Suprapubic skin (tissue), 4 donors: ENCODE measurements around the gene ZNF689. TPM values are rescaled to one million over a fixed set of nuclear protein-coding genes. Genes with fewer than 3 reads are reported as not detected.

Experiments
- DNase-seq, 2 donors: peaks; one replicate each; pipeline ENCODE4 v3.0.0-alpha.2; 2019; ENCODE audit warnings: low spot score in 2 of 2
- H3K27ac ChIP-seq: fragments of 200-600 bp; sonication (generic); one replicate; pipeline ENCODE4 v1.5.1; 2019
- H3K27me3 ChIP-seq: fragments of 200-600 bp; sonication (generic); one replicate; pipeline ENCODE4 v1.5.1; 2019
- H3K36me3 ChIP-seq: fragments of 200-600 bp; sonication (generic); one replicate; pipeline ENCODE4 v1.5.1; 2019
- H3K4me1 ChIP-seq: fragments of 200-600 bp; sonication (generic); one replicate; pipeline ENCODE4 v1.5.1; 2019
- H3K4me3 ChIP-seq: fragments of 200-600 bp; sonication (generic); one replicate; pipeline ENCODE4 v1.5.1; 2019; ENCODE audit warnings: mild to moderate bottlenecking
- H3K9me3 ChIP-seq: fragments of 200-600 bp; sonication (generic); one replicate; pipeline ENCODE4 v1.5.1; 2019
- CTCF ChIP-seq, 2 donors: fragments of 200-600 bp in 1 of 2; fragments of 450-650 bp in 1 of 2; sonication (generic) in 1 of 2; IDR thresholded peaks; one replicate each; pipeline ENCODE4 v1.5.1; 2016 to 2019; ENCODE audit warnings: antibody characterized with exemption in 2 of 2, mild to moderate bottlenecking in 1 of 2, moderate library complexity in 1 of 2
- EP300 ChIP-seq: sonication (generic); formaldehyde crosslinking; IDR thresholded peaks from one replicate; pipeline ENCODE4 v1.6.1; 2017; ENCODE audit warnings: antibody characterized with exemption
- POLR2A ChIP-seq, 2 donors: fragments of 450-650 bp; IDR thresholded peaks; one replicate each; pipeline ENCODE4 v1.6.1; 2017; ENCODE audit warnings: antibody characterized with exemption in 2 of 2, mild to moderate bottlenecking in 2 of 2, moderate library complexity in 2 of 2
- POLR2AphosphoS5 ChIP-seq, 3 donors: sonication (generic); formaldehyde crosslinking; IDR thresholded peaks; one replicate each; pipeline ENCODE4 v1.6.1; 2017; ENCODE audit warnings: antibody characterized with exemption in 3 of 3
- WGBS: methylation state at CpG from one replicate; pipeline ENCODE4 v1.1.5; 2018; 5-methylcytosine and 5-hydroxymethylcytosine counted together
- total RNA-seq, 4 donors: library from RNA; depleted of rRNA; stranded (reverse); fragments of >200 nt; gene quantifications; one replicate each; pipeline ENCODE4 v1.1.0, GENCODE V29; 2016

The ZNF689 gene
- total RNA-seq, 4 donors from 2014 or later = 5.3 to 11.2 (median 6.0) TPM

- Histone ChIP-seq H3K27me3 (no peaks in the 10 kb centered on the region), H3K4me1 (peaks cover 16% of the 10 kb centered on the region), H3K4me3 (no peak overlapping the region), H3K27ac (no peak overlapping the region), H3K36me3 (no peaks in the 10 kb centered on the region), H3K9me3 (no peaks in the 10 kb centered on the region)
- TF ChIP-seq CTCF (IDR thresholded peaks at IDR 0.05) (peak; percentile 17 to 50), POLR2AphosphoS5 (IDR thresholded peaks at IDR 0.05) (no peak), POLR2A (IDR thresholded peaks at IDR 0.05) (no peak)
- 54% methylated on average over 11 of the region's 12 CpGs for WGBS
- DNase-seq = no peak
These were observed 5.3 kb upstream of the ZNF689 start for GRCh38 chr16:30615358-30616091.

DNA sequence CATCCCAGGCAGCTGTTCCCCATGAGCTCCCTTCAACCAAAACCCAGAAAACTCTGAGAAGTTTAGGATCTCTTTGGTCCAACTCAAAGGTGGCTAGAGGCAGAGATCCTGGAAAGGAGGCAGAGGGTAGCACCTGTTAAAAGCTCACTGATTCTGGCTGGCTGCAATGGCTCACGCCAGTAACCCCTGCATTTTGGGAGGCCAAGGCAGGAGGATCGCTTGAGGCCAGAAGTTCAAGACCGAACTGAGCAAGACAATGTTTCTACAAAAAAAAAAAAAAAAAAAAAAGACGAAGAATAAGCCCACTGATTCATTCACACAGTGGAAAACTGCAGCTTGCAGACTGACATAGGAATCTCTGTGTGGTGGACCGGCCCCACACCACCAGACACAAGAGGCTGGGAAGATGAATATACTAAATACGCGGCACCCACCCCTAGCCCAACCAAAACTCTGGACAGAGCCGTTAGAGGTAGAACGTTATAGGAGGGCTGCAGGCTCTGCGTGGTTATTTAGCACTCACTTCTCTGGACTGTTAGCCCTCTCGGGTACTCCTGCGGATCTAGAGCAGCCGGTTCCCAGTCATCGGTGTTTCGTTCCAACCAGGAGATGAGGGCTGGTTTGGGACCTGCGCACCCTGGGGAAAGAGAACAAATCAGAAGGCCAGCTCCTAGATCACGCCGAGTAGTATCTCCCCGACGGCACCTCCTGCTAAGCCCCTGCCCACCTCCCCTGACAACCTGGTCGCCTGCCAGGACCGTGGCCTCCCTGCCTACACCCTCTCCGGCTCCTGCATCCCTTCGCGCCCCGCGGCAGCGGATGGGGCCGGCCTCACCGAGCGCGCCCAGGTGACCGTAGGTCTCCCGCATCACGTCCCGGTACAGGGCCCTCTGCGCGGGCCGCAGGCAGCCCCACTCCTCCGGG, 925 bp downstream of the ZNF689 start:
- peak in 1 of 2 donors; percentile 80 for DNase-seq
- Histone ChIP-seq H3K9me3 (no peaks in the 10 kb centered on the region), H3K27ac (peak overlapping the region; percentile 96), H3K4me1 (peaks cover 21% of the 10 kb centered on the region), H3K27me3 (no peaks in the 10 kb centered on the region), H3K4me3 (peak overlapping the region; percentile 98), H3K36me3 (peaks cover 28% of the 10 kb centered on the region)
- 31% methylated on average over 18 of the region's 40 CpGs for WGBS
- TF ChIP-seq CTCF (IDR thresholded peaks at IDR 0.05) (no peak), POLR2A (IDR thresholded peaks at IDR 0.05) (no peak), EP300 (no peak), POLR2AphosphoS5 (IDR thresholded peaks at IDR 0.05) (no peak)

DNA sequence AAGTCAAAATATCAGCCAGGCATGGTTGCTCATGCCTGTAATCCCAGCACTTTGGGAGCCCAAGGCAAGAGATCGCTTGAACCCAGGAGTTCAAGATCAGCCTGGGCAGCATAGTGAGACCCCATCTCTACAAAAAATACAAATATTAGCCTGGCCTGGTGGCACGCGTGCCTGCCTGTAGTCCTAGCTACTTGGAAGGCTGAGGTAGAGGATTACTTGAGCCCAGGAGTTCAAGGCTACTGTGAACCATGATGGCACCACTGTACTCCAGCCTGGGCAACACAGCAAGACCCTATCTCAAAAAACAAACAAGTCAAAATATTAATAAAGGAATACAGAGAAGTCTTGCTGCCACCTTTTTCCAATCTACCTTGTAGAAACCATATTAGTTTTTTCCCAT, 4.2 kb downstream of the ZNF689 start:
- TF ChIP-seq CTCF (IDR thresholded peaks at IDR 0.05) = no peak
- TF ChIP-seq POLR2A (IDR thresholded peaks at IDR 0.05) = no peak
- TF ChIP-seq EP300 = no peak
- TF ChIP-seq POLR2AphosphoS5 (IDR thresholded peaks at IDR 0.05) = no peak
- no peak overlapping the region for H3K27ac ChIP-seq
- peaks cover 44% of the 10 kb centered on the region for H3K36me3 ChIP-seq
- DNase-seq = no peak
- H3K4me1 ChIP-seq = peaks cover 30% of the 10 kb centered on the region
- no peaks in the 10 kb centered on the region for H3K9me3 ChIP-seq
- 99% methylated on average over 3 of the region's 3 CpGs for WGBS
- H3K4me3 ChIP-seq = no peak overlapping the region
- H3K27me3 ChIP-seq = no peaks in the 10 kb centered on the region

DNA sequence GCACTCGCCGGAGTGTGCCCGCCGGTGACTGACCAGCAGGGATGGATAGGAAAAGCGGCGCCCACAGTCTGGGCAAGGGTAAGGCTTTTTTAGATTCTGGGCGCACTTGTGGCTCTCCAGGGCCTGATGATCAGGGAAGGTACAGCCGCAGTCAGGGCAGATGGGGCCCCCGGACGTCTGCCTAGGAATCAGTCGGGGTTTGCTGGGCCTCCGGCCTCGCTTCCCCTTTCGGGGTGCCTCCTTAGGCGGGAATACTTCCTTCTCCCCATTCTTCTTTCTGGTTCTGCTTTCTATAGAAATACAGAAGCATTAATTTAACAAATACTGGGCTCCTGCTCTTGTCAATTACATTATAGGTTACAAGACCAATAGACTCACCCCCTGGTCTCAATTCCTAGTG, 5.0 kb downstream of the ZNF689 start:
- TF ChIP-seq POLR2A (IDR thresholded peaks at IDR 0.05) = no peak
- TF ChIP-seq CTCF (IDR thresholded peaks at IDR 0.05) = no peak
- TF ChIP-seq POLR2AphosphoS5 (IDR thresholded peaks at IDR 0.05) = no peak
- TF ChIP-seq EP300 = no peak
- no peaks in the 10 kb centered on the region for H3K27me3 ChIP-seq
- no peak overlapping the region for H3K27ac ChIP-seq
- H3K4me1 ChIP-seq = peaks cover 24% of the 10 kb centered on the region
- no peak overlapping the region for H3K4me3 ChIP-seq
- 88% methylated on average over 15 of the region's 15 CpGs for WGBS
- peaks cover 44% of the 10 kb centered on the region for H3K36me3 ChIP-seq
- H3K9me3 ChIP-seq = no peaks in the 10 kb centered on the region
- DNase-seq = no peak

GRCh38 chr16:30604316-30604947, 5.8 kb downstream of the ZNF689 start:
- no peak overlapping the region for H3K27ac ChIP-seq
- H3K9me3 ChIP-seq = no peaks in the 10 kb centered on the region
- no peak overlapping the region for H3K4me3 ChIP-seq
- H3K4me1 ChIP-seq = peaks cover 21% of the 10 kb centered on the region
- no peak for DNase-seq
- TF ChIP-seq POLR2A (IDR thresholded peaks at IDR 0.05) (no peak), POLR2AphosphoS5 (IDR thresholded peaks at IDR 0.05) (no peak), CTCF (IDR thresholded peaks at IDR 0.05) (no peak), EP300 (no peak)
- H3K36me3 ChIP-seq = peaks cover 44% of the 10 kb centered on the region
- WGBS = 93% methylated on average over 38 of the region's 49 CpGs
- no peaks in the 10 kb centered on the region for H3K27me3 ChIP-seq
